ENCODE measurements around the gene FNDC3B. TPM values are rescaled to one million over a fixed set of nuclear protein-coding genes. Genes with fewer than 3 reads are reported as not detected.

Gene FNDC3B
- total and polyA plus RNA-seq, 9 of the 15 experiments (the other 6 are each of a cell fraction or from before 2014, with no cell fraction given), result 7.0 to 35.8 (median 16.2) TPM

DNA sequence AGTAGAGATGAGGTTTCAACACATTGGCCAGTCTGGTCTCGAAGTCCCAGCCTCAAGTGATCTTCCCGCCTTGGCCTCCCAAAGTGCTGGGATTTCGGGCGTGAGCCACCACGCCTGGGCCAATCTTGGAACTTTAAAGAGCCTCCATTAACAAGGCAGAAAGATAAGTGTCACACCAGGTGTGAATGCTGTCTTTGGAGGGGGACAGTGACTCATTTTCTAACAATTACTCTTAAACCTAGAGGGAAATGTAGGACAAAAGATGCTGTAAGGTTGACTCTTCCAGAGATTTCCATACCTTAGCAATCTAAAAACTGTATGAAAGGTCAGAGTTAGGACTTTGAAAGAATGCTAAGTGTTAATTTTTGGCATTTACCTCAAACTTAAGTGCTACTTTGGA lies 84.9 kb downstream of the FNDC3B start:
- POLR2A ChIA-PET, result interaction anchor here (1.3 kb wide), 1 partner anchor 9 kb away, joined by 4 read pairs; no protein-coding TSS in a partner anchor
- Histone ChIP-seq H3K4me2 (ENCODE audit: insufficient read depth, low read length) (no peak overlapping the region), H3K4me1 (replicated peaks in 1 of 2; ENCODE audit: control insufficient read depth in 2 of 2, insufficient read depth in 2 of 2, low read length in 2 of 2) (peaks cover 0 to 4% of the 10 kb centered on the region in 2 experiments; a peak in 2 of 5 replicates), H3K27ac (ENCODE audit: extremely low read depth, low read depth, low read length) (no peak overlapping the region), H2AFZ (ENCODE audit: low read depth, low read length) (no peak overlapping the region), H3K79me2 (ENCODE audit: control insufficient read depth, insufficient read depth, low read length) (peaks cover 17% of the 10 kb centered on the region), H3K9me3 (replicated peaks; ENCODE audit: control insufficient read depth, insufficient read depth, low read depth, low read length) (no peaks in the 10 kb centered on the region), H3K27me3 (ENCODE audit: control insufficient read depth in 2 of 2, insufficient read depth in 2 of 2, low read length in 2 of 2) (no peaks in the 10 kb centered on the region), H3K36me3 (ENCODE audit: control insufficient read depth, insufficient read depth, low read length) (peaks cover 42% of the 10 kb centered on the region; the same call in 2 of the 3 replicates), H3K9ac (ENCODE audit: insufficient read depth in 1 of 2, low read depth in 2 of 2, low read length in 2 of 2) (no peak overlapping the region), H4K20me1 (replicated peaks; ENCODE audit: control insufficient read depth, insufficient read depth, low read length) (peaks cover 4% of the 10 kb centered on the region; the same call in 1 of the 2 replicates), H3K4me3 (no peak overlapping the region), H3K9me1 (ENCODE audit: control insufficient read depth, insufficient read depth, low read length) (no peaks in the 10 kb centered on the region)
- no peak for TF ChIP-seq PURB (CRISPR knock-in tag; IDR thresholded peaks at IDR 0.05; ENCODE audit: low read depth)
- TF ChIP-seq ZNF77 (CRISPR knock-in tag; IDR thresholded peaks at IDR 0.05), result no peak
- no peak for TF ChIP-seq ZNF830 (CRISPR knock-in tag; IDR thresholded peaks at IDR 0.05)
- DNase-seq (ENCODE audit: extremely low read depth in 1 of 4, low spot score in 3 of 4) (no peak), ATAC-seq (no peak), FAIRE-seq (no peak)
- no TSS peak for BruUV-seq (replicated peaks)
- 94% methylated on average over 5 of the region's 5 CpGs for WGBS (ENCODE audit: insufficient coverage, low coverage, missing lambda C conversion rate)
- CTCF ChIA-PET (ENCODE audit: low intra/inter-chr PET ratio), result no interaction called here
- intact Hi-C loops (cut with micrococcal nuclease) (no loop called here), in situ Hi-C loops (cut with MboI) (no loop called here)

- no peak overlapping the region for H3K9ac ChIP-seq (ENCODE audit: insufficient read depth in 1 of 2, low read depth in 2 of 2, low read length in 2 of 2)
- H3K9me3 ChIP-seq (replicated peaks; ENCODE audit: control insufficient read depth, insufficient read depth, low read depth, low read length), result no peaks in the 10 kb centered on the region
- BruUV-seq (replicated peaks), result no TSS peak
- WGBS (ENCODE audit: insufficient coverage, low coverage, missing lambda C conversion rate), result 92% methylated on average over 6 of the region's 6 CpGs
- in situ Hi-C loops (cut with MboI), result no loop called here
- peaks cover 35% of the 10 kb centered on the region; the same call in 2 of the 3 replicates for H3K36me3 ChIP-seq (ENCODE audit: control insufficient read depth, insufficient read depth, low read length)
- peaks cover 4% of the 10 kb centered on the region in 2 experiments; a peak in 3 of 5 replicates for H3K4me1 ChIP-seq (replicated peaks in 1 of 2; ENCODE audit: control insufficient read depth in 2 of 2, insufficient read depth in 2 of 2, low read length in 2 of 2)
- H3K4me2 ChIP-seq (ENCODE audit: insufficient read depth, low read length), result no peak overlapping the region
- peaks cover 17% of the 10 kb centered on the region for H3K79me2 ChIP-seq (ENCODE audit: control insufficient read depth, insufficient read depth, low read length)
- intact Hi-C loops (cut with micrococcal nuclease), result no loop called here
- TF ChIP-seq RAD21 (CRISPR knock-in tag; conservative IDR thresholded peaks at IDR 0.05 in 1 of 2, IDR thresholded peaks at IDR 0.05 in 1 of 2), result peak in 1 of 2 experiments; percentile 17; a peak in 1 of 4 replicates
- no peak for TF ChIP-seq POLR2B (IDR thresholded peaks at IDR 0.05; ENCODE audit: low read depth, partially characterized antibody)
- ChIA-PET CTCF (ENCODE audit: low intra/inter-chr PET ratio) (no interaction called here), POLR2A (interaction anchor here (0.6 to 1.3 kb wide), 2 partner anchors 9 to 87 kb away, joined by 3 to 4 read pairs; no protein-coding TSS in a partner anchor)
- no peak overlapping the region for H2AFZ ChIP-seq (ENCODE audit: low read depth, low read length)
- H4K20me1 ChIP-seq (replicated peaks; ENCODE audit: control insufficient read depth, insufficient read depth, low read length), result peaks cover 4% of the 10 kb centered on the region; the same call in 1 of the 2 replicates
- no peaks in the 10 kb centered on the region for H3K27me3 ChIP-seq (ENCODE audit: control insufficient read depth in 2 of 2, insufficient read depth in 2 of 2, low read length in 2 of 2)
- FAIRE-seq, result no peak
- H3K4me3 ChIP-seq, result no peak overlapping the region
- no peak for DNase-seq (ENCODE audit: extremely low read depth in 1 of 4, low spot score in 3 of 4)
- ATAC-seq, result no peak
- no peak overlapping the region for H3K27ac ChIP-seq (ENCODE audit: extremely low read depth, low read depth, low read length)
- H3K9me1 ChIP-seq (ENCODE audit: control insufficient read depth, insufficient read depth, low read length), result no peaks in the 10 kb centered on the region
These were observed 85.7 kb downstream of the FNDC3B start for GRCh38 chr3:172125053-172125452.
